ENCODE data around the gene SLFN5.
"Not testable (repeated sequence)": the region's sequence is repeated elsewhere in the genome, so short reads cannot be mapped to it uniquely, and the experiment has no call there.

SLFN5 gene

GRCh38 chr17:35243561-35244340 is 879 bp downstream of the SLFN5 start:
- DNase-seq = no peak

DNA sequence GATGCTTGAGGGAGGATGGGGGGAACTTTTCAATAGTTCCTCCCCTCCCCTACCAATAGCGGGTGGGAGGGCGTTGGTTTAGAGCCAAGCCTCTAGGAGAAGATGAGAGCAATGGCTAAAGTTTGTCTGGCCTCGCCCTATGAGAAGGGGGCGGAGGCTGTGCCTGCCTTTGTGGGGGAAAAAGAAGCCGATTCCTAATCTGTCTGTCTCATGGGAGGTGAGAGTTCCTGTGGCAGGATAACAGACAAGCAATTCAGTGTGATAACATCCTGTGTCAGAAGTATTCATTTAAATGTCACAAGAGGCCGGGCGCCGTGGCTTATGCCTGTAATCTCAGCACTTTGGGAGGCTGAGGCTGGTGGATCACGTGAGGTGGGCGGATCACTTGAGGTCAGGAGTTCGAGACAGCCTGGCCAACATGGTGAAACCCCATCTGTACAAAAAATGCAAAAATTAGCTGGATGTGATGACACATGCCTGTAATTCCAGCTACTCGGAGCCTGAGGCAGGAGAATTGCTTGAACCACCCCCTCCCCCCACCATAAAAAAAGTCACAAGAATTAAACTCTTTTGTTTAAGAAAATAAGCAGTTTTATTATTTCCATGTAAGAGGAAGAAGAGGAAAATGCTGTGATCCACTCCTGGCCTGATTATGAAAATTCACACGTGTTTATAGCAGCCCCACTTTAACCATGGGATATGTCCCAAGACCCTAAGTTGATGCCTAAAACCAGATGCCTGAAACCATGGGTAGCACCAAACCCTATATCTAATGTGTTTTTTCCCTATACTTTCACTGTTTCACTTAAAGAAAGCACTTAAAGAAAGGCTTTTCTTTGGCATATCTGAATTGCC is 1.7 kb downstream of the SLFN5 start:
- DNase-seq = no peak

GRCh38 chr17:35245196-35245486 is 2.3 kb downstream of the SLFN5 start:
- no peak for DNase-seq

DNA sequence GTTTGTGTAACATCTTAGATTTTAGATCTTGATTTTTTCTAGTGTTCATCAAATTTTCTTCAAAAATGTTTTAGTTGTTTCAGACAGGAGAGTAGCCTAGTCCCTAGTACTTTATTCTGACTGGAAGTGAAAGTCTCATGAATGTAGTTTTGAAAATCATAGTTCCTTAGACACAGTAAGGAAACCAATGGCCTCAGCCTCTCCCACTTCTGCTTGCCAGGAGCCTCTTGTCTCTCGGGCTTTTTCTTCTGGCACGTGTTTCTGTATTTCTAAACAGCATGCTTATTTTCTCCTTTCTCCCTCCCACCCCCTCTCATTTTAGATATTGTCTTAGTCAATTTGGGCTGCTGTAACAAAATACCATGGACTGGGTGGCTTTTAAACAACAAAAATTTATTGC is 9.8 kb downstream of the SLFN5 start:
- no peak for DNase-seq

DNA sequence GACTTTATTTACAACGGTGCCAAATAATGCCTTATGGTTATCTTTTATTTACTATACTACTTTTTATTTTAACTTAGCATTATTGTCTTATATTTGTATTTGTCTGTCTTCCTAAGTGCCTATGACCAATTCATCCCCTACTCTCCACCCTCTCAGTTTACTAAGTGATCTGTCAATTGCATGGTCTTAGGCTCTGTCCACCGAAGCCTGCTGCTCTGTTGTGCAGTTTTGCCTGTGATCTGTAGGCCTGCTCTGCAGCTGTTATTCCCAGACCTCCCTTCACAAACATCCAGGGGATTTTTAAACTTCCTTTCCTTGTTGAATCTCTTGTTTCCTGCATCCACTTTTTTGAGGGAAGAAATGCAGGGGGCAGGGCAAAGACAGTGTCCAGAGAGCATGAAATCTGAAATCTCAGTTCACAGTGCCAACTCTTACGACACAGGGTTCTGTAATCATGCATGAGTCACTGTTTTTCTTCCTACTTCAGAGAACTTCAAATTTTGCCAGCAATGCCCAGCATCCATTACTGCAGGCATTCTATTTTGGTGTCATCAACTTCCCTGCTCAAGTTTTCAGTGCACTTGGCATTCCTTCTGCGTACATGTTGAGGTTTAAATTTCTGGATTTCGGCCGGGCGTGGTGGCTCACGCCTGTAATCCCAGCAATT is 11.4 kb downstream of the SLFN5 start:
- no peak for DNase-seq

DNA sequence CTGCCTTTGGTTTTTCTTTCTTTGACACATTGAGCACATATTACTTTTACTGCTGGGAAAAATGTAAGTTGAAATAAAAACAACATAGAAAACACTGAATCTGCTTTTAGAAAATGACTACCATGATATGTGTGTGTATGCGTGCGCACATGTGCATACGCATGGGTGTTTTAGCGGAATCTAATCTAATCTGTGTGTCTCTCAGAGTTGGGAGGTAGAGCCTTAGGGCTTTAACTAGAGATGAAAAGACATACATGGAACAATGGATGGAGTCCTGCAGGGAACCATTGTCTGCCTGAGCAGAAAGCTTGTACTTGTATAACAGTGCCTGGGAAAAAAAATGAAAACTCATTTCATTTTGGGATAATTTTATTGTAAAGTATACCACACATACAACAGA is 12.4 kb downstream of the SLFN5 start:
- no peak for DNase-seq

GRCh38 chr17:35256629-35257028 is 13.8 kb downstream of the SLFN5 start:
- DNase-seq = no peak

DNA sequence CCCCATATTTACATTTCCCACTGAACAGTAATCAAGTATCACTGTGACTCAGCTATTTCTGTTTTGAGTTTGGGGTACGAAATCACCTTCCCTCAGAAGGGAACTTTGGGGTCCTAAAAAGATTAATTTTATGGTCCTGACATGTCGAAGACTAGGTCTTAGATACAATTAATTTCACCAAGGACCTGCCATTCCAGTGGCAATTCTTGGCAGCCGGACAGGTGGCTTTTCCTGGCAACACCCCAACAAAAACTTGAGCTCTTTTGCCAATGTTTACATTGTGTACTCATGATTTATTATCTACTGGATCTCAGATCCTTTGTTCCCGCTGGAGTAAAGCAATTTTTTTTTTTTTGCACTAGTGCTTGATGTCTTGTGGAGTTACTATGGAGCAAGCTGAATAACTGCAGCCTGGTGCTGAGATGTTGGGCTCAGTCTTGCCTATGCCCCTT is 14.4 kb downstream of the SLFN5 start:
- DNase-seq = no peak

DNA sequence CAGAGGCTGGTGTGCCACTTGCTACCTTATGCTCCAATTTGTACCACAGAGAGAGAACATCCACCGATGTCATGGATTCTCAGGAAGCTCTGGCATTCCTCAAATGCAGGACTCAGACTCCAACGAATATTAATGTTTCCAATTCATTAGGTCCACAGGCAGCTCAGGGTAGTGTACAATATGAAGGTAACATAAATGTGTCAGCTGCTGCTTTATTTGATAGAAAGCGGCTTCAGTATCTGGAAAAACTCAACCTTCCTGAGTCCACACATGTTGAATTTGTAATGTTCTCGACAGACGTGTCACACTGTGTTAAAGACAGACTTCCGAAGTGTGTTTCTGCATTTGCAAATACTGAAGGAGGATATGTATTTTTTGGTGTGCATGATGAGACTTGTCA is 16.1 kb downstream of the SLFN5 start:
- no peak for DNase-seq

GRCh38 chr17:35265071-35265470 is 22.2 kb downstream of the SLFN5 start:
- DNase-seq = no peak

DNA sequence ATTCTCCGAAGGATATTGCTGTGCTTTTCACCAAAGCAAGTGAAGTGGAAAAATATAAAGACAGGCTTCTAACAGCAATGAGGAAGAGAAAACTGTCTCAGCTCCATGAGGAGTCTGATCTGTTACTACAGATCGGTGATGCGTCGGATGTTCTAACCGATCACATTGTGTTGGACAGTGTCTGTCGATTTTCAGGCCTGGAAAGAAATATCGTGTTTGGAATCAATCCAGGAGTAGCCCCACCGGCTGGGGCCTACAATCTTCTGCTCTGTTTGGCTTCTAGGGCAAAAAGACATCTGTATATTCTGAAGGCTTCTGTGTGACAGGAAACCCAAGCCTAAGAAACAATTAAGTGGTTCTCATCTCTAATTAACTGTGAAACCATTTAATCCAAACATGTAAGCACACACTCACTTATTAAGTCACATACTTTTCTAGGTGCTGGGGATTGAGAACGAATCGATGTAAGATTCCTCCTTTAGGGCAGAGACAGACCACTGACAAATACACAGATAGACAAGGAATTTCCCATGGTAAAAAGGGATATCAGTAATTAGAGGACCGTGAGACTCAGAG is 22.8 kb downstream of the SLFN5 start:
- no peak for DNase-seq

- not testable (repeated sequence) for DNase-seq
These were observed 31.5 kb downstream of the SLFN5 start for GRCh38 chr17:35274167-35275066.

DNA sequence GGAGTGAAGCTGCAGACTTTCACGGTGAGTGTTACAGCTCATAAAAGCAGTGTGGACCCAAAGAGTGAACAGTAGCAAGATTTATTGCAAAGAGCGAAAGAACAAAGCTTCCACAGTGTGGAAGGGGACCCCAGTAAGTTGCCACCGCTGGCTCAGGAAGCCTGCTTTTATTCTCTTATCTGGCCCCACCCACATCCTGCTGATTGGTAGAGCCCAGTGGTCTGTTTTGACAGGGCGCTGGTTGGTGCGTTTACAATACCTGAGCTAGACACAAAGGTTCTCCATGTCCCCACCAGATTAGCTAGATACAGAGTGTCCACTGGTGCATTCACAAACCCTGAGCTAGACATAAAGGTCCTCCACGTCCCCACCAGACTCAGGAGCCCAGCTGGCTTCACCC is 35.6 kb downstream of the SLFN5 start:
- not testable (repeated sequence) for DNase-seq

DNA sequence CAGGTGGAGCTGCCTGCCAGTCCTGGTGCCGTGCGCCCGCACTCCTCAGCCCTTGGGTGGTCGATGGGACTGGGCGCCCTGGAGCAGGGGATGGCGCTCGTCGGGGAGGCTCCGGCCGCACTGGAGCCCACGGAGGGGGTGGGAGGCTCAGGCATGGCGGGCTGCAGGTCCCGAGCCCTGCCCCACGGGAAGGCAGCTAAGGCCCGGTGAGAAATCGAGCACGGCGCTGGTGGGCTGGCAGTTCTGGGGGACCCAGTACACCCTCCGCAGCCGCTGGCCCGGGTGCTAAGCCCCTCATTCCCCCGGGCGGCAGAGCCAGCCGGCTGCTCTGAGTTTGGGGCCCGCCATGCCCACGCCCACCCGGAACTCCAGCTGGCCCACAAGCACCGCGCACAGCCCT is 36.0 kb downstream of the SLFN5 start:
- DNase-seq = not testable (repeated sequence)

- DNase-seq = no peak
These were observed 40.9 kb downstream of the SLFN5 start for GRCh38 chr17:35283767-35284166.

DNA sequence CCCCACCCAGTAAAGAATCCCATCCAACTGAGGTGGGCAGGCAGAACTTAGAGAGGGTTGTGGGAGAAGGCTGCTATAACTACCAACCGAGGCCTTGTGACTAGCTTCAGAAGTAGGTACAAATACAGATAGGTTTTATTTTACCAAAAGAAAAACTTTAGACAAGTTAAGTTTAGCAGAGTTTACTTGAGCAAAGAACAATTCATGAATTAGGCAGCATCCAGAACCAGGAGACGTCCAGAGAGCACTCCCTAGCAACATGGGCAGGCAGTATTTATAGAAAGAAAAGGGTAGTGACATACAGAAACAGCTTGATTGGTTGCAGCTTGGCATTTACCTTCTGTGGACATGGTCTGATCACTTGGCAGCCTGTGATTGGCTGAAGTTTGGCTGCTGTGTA is 42.1 kb downstream of the SLFN5 start:
- DNase-seq = no peak

- DNase-seq = no peak
These were observed 43.4 kb downstream of the SLFN5 start for GRCh38 chr17:35286120-35286781.

DNA sequence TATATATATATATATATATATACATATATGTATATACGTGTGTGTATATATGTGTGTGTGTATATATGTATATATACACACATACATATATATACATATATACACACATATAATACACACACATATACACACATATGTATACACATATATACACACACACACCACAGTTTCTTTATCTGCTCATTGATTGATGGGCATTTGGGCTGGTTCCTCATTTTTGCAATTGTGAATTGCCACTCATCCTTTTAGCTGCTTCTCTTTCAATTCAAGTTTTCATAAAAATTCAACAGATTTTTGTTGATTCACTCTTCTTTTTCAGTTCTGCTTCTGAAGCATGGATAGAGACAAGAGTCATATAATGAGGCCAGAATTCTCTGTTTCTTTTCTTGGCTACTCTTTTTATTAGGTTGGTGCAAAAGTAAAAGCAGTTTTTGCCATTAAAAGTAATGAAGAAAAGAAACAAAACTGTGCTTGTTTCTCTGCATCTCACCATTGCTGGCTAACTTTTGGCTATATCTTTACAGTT is 44.5 kb downstream of the SLFN5 start:
- DNase-seq = no peak

DNA sequence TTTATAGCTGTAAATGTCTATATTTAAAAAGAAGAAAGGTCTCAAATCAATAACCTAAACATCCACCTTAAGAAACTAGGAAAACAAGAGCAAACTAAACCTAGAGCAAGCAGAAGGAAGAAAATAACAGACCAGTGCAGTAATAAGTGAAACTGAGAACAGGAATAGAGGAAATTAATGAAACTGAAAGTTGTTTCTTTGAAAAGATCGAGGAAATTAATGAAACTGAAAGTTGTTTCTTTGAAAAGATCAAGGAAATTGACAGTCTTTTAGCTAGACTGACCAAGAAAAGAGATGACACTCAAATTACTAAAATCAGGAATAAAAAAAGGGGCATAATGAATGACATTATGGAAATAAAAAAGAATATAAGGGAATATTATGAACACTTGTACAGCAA is 46.4 kb downstream of the SLFN5 start:
- DNase-seq = no peak

DNA sequence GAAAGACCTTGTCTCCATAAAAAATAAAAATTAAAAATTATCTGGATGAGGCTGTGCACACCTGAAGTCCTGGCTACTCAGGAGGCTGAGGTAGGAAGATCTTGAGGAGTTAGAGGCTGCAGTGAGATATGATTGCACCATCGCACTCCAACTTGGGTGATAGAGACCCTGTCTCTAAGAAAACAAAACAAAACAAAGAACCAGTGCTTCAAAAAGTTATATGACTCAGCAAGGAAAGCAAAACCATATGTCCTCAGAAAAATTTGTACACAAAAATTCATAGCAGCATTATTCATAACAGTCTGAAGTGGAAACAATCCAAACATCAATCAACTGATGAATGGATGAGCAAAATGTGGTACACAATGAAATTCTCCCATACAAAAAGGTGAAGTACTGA is 48.9 kb downstream of the SLFN5 start:
- no peak for DNase-seq

DNA sequence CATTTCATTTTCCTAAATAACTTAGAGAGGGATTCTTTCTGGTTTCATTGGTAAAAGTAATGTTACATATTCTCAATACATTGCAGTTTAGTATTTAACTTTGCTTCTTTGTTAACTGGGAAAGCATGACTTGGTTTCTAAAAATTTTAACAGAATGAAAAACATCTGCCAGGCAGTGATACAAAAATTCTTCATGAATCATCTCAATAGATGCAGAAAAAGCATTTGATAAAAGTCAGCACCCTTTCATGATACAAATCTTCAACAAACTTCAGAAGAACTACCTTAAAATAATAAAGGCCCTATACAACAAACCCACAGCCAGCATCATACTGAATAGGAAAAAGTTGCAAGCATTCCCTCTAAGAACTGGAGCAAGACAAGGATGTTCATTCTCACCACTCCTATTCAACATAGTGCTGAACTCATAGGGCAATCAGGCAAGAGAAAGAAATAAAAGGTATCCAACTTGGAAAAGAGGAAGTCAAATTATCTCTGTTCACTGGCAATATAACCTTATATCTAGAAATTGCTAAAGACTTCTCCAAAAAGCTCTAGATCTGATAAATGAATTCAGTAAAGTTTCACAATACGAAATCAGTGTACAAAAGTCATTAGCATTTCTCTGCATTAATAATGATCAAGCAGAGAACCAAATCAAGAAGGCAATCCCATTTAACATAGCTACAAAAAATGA is 50.4 kb downstream of the SLFN5 start:
- no peak for DNase-seq

All from cortex of kidney (tissue), 1 donor.